OCI-LY1 (cell line): ENCODE results near the gene TCF25.

ENCODE experiments used
- CTCF ChIP-seq: fragments of 200-600 bp; sonication (generic), shearing (Covaris generic); IDR thresholded peaks from 2 replicates; pipeline ENCODE4 v1.5.1; 2017; ENCODE audit warnings: mild to moderate bottlenecking, antibody characterized with exemption, low read length, moderate library complexity, mixed read lengths
- EZH2 ChIP-seq: fragments of 200-600 bp; sonication (generic), shearing (Covaris generic); IDR thresholded peaks from 2 replicates; pipeline ENCODE4 v1.8.0; 2017; ENCODE audit warnings: borderline replicate concordance, mixed run types, mild to moderate bottlenecking, antibody characterized with exemption, low read length, moderate library complexity, mixed read lengths

GRCh38 chr16:89945654-89946053 is 72.3 kb downstream of the TCF25 start:
- TF ChIP-seq EZH2 (no peak), CTCF (peak; percentile 32; the same call in 1 of the 2 replicates)
